Keratinocyte (primary cell): ENCODE measurements around the gene PSMD7.

Source experiments
- EZH2 ChIP-seq: IDR thresholded peaks from one replicate; pipeline ENCODE4 v1.6.1; 2012; ENCODE audit warnings: inconsistent platforms, mild to moderate bottlenecking, low read length, moderate library complexity
- TF ChIP-seq, protein P1 (sequence below), 3 experiments: IDR thresholded peaks in 1 of 3; conservative IDR thresholded peaks in 1 of 3; optimal IDR thresholded peaks in 1 of 3; 2 replicates in 2 of 3; 3 replicates in 1 of 3; pipeline versions ENCODE3 to v1.5.1; 2011; ENCODE audit warnings: low read length in 3 of 3, mild to moderate bottlenecking in 3 of 3, moderate library complexity in 2 of 3, control low read depth in 1 of 3, inconsistent platforms in 1 of 3; ENCODE audit not compliant: insufficient read depth in 2 of 3; ENCODE audit errors: extremely low read depth in 1 of 3

GRCh38 chr16:74298104-74298503 is 1.5 kb downstream of the PSMD7 start:
- TF ChIP-seq, protein P1, sequence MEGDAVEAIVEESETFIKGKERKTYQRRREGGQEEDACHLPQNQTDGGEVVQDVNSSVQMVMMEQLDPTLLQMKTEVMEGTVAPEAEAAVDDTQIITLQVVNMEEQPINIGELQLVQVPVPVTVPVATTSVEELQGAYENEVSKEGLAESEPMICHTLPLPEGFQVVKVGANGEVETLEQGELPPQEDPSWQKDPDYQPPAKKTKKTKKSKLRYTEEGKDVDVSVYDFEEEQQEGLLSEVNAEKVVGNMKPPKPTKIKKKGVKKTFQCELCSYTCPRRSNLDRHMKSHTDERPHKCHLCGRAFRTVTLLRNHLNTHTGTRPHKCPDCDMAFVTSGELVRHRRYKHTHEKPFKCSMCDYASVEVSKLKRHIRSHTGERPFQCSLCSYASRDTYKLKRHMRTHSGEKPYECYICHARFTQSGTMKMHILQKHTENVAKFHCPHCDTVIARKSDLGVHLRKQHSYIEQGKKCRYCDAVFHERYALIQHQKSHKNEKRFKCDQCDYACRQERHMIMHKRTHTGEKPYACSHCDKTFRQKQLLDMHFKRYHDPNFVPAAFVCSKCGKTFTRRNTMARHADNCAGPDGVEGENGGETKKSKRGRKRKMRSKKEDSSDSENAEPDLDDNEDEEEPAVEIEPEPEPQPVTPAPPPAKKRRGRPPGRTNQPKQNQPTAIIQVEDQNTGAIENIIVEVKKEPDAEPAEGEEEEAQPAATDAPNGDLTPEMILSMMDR (optimal IDR thresholded peaks at IDR 0.05 in 1 of 3, IDR thresholded peaks at IDR 0.05 in 1 of 3, conservative IDR thresholded peaks at IDR 0.05 in 1 of 3; ENCODE audit: extremely low read depth in 1 of 3, insufficient read depth in 2 of 3, low read length in 3 of 3), result no peak
- TF ChIP-seq EZH2, result no peak
